ENCODE results near the gene GIMAP5. TPM values are rescaled to one million over a fixed set of nuclear protein-coding genes. Genes with fewer than 3 reads are reported as not detected.

GIMAP5 gene
- total and polyA plus RNA-seq, 2 donors (not counting 1 experiment from before 2014, with no cell fraction given): not detected

DNA sequence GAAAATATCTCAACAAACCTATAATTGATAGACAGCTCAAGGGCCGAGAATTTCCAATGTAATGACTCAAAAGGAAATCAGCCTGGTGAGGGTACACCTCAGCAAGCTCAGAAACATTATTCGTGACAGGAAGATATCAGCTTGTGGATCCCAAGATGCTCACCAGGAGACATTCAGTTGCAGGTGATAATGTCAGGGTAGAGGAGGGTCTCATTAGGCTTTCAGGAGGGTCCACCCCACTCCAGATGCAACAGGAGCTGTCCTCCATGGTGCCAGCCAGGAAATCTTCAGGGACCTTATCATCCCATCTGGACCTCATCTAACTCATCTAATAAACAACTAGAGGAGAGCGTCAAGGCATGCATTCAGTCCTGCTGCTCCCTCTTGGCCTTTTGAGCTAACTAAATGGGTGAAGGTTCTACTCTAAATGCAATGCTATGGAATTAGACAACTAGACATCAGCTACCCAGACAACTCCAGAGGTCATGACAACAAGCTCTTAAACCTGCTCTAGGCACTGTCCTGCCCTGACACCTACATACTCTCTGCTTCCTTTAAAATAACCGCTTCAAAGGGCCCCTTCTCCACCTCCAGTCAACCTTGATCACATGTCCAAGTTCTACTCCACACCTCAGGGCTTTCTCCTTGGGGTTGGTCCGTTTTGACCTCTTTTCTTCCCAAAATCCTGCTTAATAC lies 4.3 kb upstream of the GIMAP5 start:
- Histone ChIP-seq H3K79me2 (ENCODE audit: control insufficient read depth, insufficient read depth, low read length) (no peaks in the 10 kb centered on the region), H3K27ac (ENCODE audit: insufficient read depth, low read length) (no peak overlapping the region), H3K4me3 (replicated peaks in 1 of 4; ENCODE audit: control extremely low read depth in 1 of 4, insufficient read depth in 1 of 4, low read depth in 3 of 4, low read length in 4 of 4) (no peak overlapping the region), H3K36me3 (ENCODE audit: control insufficient read depth, insufficient read depth, low read length) (no peaks in the 10 kb centered on the region), H3K4me2 (ENCODE audit: extremely low read depth, insufficient read depth, low read length) (no peak overlapping the region), H2AFZ (ENCODE audit: low read length) (no peak overlapping the region), H3K27me3 (ENCODE audit: control insufficient read depth, insufficient read depth, low read length) (no peaks in the 10 kb centered on the region), H3K9me3 (ENCODE audit: control insufficient read depth, insufficient read depth, low read depth, low read length) (no peaks in the 10 kb centered on the region), H3K9ac (ENCODE audit: insufficient read depth, low read length) (no peak overlapping the region), H4K20me1 (ENCODE audit: control insufficient read depth, extremely low read depth, insufficient read depth, low read length) (no peaks in the 10 kb centered on the region), H3K4me1 (ENCODE audit: control insufficient read depth, extremely low read depth, insufficient read depth, low read length) (no peaks in the 10 kb centered on the region)
- no peak for TF ChIP-seq EZH2 (IDR thresholded peaks at IDR 0.05; ENCODE audit: low read length, missing control alignments)
- TF ChIP-seq, protein P1, sequence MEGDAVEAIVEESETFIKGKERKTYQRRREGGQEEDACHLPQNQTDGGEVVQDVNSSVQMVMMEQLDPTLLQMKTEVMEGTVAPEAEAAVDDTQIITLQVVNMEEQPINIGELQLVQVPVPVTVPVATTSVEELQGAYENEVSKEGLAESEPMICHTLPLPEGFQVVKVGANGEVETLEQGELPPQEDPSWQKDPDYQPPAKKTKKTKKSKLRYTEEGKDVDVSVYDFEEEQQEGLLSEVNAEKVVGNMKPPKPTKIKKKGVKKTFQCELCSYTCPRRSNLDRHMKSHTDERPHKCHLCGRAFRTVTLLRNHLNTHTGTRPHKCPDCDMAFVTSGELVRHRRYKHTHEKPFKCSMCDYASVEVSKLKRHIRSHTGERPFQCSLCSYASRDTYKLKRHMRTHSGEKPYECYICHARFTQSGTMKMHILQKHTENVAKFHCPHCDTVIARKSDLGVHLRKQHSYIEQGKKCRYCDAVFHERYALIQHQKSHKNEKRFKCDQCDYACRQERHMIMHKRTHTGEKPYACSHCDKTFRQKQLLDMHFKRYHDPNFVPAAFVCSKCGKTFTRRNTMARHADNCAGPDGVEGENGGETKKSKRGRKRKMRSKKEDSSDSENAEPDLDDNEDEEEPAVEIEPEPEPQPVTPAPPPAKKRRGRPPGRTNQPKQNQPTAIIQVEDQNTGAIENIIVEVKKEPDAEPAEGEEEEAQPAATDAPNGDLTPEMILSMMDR (conservative IDR thresholded peaks at IDR 0.05 in 1 of 2, IDR thresholded peaks at IDR 0.05 in 1 of 2; ENCODE audit: low read depth in 1 of 2, low read length in 2 of 2): no peak
- no peak for DNase-seq (ENCODE audit: low read depth in 2 of 2)

DNA sequence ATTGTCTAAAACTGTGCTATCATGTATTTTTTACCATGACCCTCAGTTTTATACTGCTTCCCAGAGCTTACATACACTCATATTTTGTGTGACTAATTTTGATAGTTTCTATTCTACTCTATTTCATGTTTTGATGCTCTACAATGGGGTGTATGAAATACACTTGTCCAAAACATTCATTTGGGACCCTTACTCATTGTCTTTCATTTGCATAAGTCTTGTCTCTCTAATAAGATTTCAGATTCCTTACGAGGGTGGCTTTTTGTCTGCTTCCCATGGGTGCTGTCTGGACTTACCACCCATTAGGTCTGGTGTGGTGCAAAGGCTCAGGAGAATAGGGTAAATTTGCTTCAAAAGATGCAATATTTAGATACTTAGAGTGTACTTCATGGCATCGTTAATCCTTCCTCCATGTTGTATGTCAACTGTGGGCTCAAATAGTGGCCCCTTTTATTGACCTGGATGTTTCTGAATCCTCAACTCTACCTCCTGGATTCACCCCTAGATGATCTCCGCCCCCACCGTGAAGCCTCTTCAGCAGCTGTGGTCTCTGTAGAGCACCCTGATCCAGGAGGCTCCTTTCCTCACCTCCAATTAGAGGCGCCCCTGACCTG lies 3.6 kb upstream of the GIMAP5 start:
- DNase-seq (ENCODE audit: low read depth in 2 of 2): no peak
- Histone ChIP-seq H3K4me3 (replicated peaks in 1 of 4; ENCODE audit: control extremely low read depth in 1 of 4, insufficient read depth in 1 of 4, low read depth in 3 of 4, low read length in 4 of 4) (no peak overlapping the region), H3K36me3 (ENCODE audit: control insufficient read depth, insufficient read depth, low read length) (no peaks in the 10 kb centered on the region), H4K20me1 (ENCODE audit: control insufficient read depth, extremely low read depth, insufficient read depth, low read length) (no peaks in the 10 kb centered on the region), H3K4me1 (ENCODE audit: control insufficient read depth, extremely low read depth, insufficient read depth, low read length) (no peaks in the 10 kb centered on the region), H3K79me2 (ENCODE audit: control insufficient read depth, insufficient read depth, low read length) (no peaks in the 10 kb centered on the region), H3K9ac (ENCODE audit: insufficient read depth, low read length) (no peak overlapping the region), H3K27me3 (ENCODE audit: control insufficient read depth, insufficient read depth, low read length) (no peaks in the 10 kb centered on the region), H3K27ac (ENCODE audit: insufficient read depth, low read length) (no peak overlapping the region), H3K9me3 (ENCODE audit: control insufficient read depth, insufficient read depth, low read depth, low read length) (no peaks in the 10 kb centered on the region), H3K4me2 (ENCODE audit: extremely low read depth, insufficient read depth, low read length) (no peak overlapping the region), H2AFZ (ENCODE audit: low read length) (no peak overlapping the region)
- TF ChIP-seq, protein P1 (conservative IDR thresholded peaks at IDR 0.05 in 1 of 2, IDR thresholded peaks at IDR 0.05 in 1 of 2; ENCODE audit: low read depth in 1 of 2, low read length in 2 of 2): no peak
- no peak for TF ChIP-seq EZH2 (IDR thresholded peaks at IDR 0.05; ENCODE audit: low read length, missing control alignments)

- Histone ChIP-seq H3K9ac (ENCODE audit: insufficient read depth, low read length) (no peak overlapping the region), H3K4me3 (replicated peaks in 1 of 4; ENCODE audit: control extremely low read depth in 1 of 4, insufficient read depth in 1 of 4, low read depth in 3 of 4, low read length in 4 of 4) (no peak overlapping the region), H3K4me1 (ENCODE audit: control insufficient read depth, extremely low read depth, insufficient read depth, low read length) (no peaks in the 10 kb centered on the region), H3K9me3 (ENCODE audit: control insufficient read depth, insufficient read depth, low read depth, low read length) (no peaks in the 10 kb centered on the region), H3K27me3 (ENCODE audit: control insufficient read depth, insufficient read depth, low read length) (no peaks in the 10 kb centered on the region), H3K27ac (ENCODE audit: insufficient read depth, low read length) (no peak overlapping the region), H3K36me3 (ENCODE audit: control insufficient read depth, insufficient read depth, low read length) (no peaks in the 10 kb centered on the region), H4K20me1 (ENCODE audit: control insufficient read depth, extremely low read depth, insufficient read depth, low read length) (no peaks in the 10 kb centered on the region), H2AFZ (ENCODE audit: low read length) (no peak overlapping the region), H3K4me2 (ENCODE audit: extremely low read depth, insufficient read depth, low read length) (no peak overlapping the region), H3K79me2 (ENCODE audit: control insufficient read depth, insufficient read depth, low read length) (no peaks in the 10 kb centered on the region)
- no peak for TF ChIP-seq EZH2 (IDR thresholded peaks at IDR 0.05; ENCODE audit: low read length, missing control alignments)
- TF ChIP-seq, protein P1 (conservative IDR thresholded peaks at IDR 0.05 in 1 of 2, IDR thresholded peaks at IDR 0.05 in 1 of 2; ENCODE audit: low read depth in 1 of 2, low read length in 2 of 2): no peak
- no peak for DNase-seq (ENCODE audit: low read depth in 2 of 2)
Observed at GRCh38 chr7:150734254-150734653, 3.0 kb upstream of the GIMAP5 start.

All from fibroblast of lung (primary cell).